ENCODE results near the gene ADAR. TPM values are rescaled to one million over a fixed set of nuclear protein-coding genes. Genes with fewer than 3 reads are reported as not detected.

Gene ADAR
- total RNA-seq, 3 donors from 2014 or later, result 71.4 to 115 (median 104) TPM

- Histone ChIP-seq H3K4me1 (peaks cover 9 to 17% of the 10 kb centered on the region in 2 donors), H3K36me3 (peaks cover 32% of the 10 kb centered on the region), H3K9me3 (no peaks in the 10 kb centered on the region), H3K4me3 (no peak overlapping the region), H3K27me3 (no peaks in the 10 kb centered on the region), H3K27ac (no peak overlapping the region)
- no peak for DNase-seq (ENCODE audit: low spot score in 2 of 2)
- no peak for TF ChIP-seq POLR2AphosphoS5 (IDR thresholded peaks at IDR 0.05)
- TF ChIP-seq, protein P1, sequence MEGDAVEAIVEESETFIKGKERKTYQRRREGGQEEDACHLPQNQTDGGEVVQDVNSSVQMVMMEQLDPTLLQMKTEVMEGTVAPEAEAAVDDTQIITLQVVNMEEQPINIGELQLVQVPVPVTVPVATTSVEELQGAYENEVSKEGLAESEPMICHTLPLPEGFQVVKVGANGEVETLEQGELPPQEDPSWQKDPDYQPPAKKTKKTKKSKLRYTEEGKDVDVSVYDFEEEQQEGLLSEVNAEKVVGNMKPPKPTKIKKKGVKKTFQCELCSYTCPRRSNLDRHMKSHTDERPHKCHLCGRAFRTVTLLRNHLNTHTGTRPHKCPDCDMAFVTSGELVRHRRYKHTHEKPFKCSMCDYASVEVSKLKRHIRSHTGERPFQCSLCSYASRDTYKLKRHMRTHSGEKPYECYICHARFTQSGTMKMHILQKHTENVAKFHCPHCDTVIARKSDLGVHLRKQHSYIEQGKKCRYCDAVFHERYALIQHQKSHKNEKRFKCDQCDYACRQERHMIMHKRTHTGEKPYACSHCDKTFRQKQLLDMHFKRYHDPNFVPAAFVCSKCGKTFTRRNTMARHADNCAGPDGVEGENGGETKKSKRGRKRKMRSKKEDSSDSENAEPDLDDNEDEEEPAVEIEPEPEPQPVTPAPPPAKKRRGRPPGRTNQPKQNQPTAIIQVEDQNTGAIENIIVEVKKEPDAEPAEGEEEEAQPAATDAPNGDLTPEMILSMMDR (IDR thresholded peaks at IDR 0.05), result no peak
- no peak for TF ChIP-seq POLR2A (IDR thresholded peaks at IDR 0.05)
- intact Hi-C loops (cut with DNase I; ENCODE audit: low total_unique reads), result loop anchor here (10.0 kb wide), 2 partner anchors 381 to 1579 kb away; partner anchors contain the start of genes PMVK and SPRR4
Measured at GRCh38 chr1:154553056-154554030, 54.6 kb downstream of the ADAR start.

DNA sequence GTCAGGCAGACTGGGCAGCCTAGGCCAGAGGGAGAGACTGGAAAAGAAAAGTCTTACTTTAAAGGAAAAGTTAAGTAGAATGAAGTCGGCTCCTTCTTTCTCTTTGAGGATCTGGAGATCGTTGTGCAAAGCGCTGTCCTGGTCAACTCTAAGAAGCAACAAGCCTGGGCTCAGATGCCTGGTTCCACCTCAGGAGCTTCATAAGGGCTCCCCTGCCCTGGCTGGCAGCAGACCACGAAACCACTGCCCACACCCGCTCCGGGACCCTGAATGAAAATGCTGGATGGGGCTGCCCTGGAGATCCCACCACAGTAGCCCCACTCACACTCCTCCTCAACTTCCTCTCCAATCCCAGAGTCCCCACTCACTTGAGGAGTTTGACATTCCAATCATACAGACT, 56.0 kb downstream of the ADAR start:
- Histone ChIP-seq H3K36me3 (peaks cover 32% of the 10 kb centered on the region), H3K27me3 (no peaks in the 10 kb centered on the region), H3K4me3 (no peak overlapping the region), H3K27ac (no peak overlapping the region), H3K9me3 (no peaks in the 10 kb centered on the region), H3K4me1 (peaks cover 9 to 21% of the 10 kb centered on the region in 2 donors)
- no peak for DNase-seq (ENCODE audit: low spot score in 2 of 2)
- TF ChIP-seq POLR2A (IDR thresholded peaks at IDR 0.05), result no peak
- TF ChIP-seq, protein P1 (IDR thresholded peaks at IDR 0.05), result no peak
- no peak for TF ChIP-seq POLR2AphosphoS5 (IDR thresholded peaks at IDR 0.05)
- intact Hi-C loops (cut with DNase I; ENCODE audit: low total_unique reads), result loop anchor here (10.0 kb wide), 2 partner anchors 383 to 1577 kb away; partner anchors contain the start of genes PMVK and SPRR4

DNA sequence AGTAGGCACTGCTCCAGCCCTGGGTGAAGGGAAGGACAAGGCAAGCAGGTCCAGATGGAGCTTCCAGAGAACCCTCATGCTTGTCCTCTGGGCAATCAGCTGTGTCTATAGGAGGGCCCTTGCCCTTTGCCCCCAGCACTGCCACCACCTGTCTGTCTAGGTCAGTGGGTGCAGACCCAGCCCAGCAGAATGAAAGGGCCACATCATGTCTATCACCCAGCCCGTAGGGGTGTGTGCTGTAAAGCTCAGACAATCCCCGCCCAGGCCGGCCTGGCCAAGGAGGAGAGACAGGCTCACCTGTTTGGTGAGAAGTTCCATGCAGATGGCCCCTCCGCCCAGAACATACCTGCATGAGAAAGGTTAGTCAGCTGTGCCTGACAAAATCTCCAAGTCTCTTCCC, 56.5 kb downstream of the ADAR start:
- DNase-seq (ENCODE audit: low spot score in 2 of 2), result no peak
- H3K4me3 ChIP-seq, result no peak overlapping the region
- TF ChIP-seq POLR2AphosphoS5 (IDR thresholded peaks at IDR 0.05) (no peak), POLR2A (IDR thresholded peaks at IDR 0.05) (no peak)
- TF ChIP-seq, protein P1 (IDR thresholded peaks at IDR 0.05), result no peak
- no peaks in the 10 kb centered on the region for H3K9me3 ChIP-seq
- H3K36me3 ChIP-seq, result peaks cover 32% of the 10 kb centered on the region
- no peak overlapping the region for H3K27ac ChIP-seq
- intact Hi-C loops (cut with DNase I; ENCODE audit: low total_unique reads), result loop anchor here (10.0 kb wide), 2 partner anchors 383 to 1577 kb away; partner anchors contain the start of genes PMVK and SPRR4
- no peaks in the 10 kb centered on the region for H3K27me3 ChIP-seq
- H3K4me1 ChIP-seq, result peaks cover 5 to 16% of the 10 kb centered on the region in 2 donors

DNA sequence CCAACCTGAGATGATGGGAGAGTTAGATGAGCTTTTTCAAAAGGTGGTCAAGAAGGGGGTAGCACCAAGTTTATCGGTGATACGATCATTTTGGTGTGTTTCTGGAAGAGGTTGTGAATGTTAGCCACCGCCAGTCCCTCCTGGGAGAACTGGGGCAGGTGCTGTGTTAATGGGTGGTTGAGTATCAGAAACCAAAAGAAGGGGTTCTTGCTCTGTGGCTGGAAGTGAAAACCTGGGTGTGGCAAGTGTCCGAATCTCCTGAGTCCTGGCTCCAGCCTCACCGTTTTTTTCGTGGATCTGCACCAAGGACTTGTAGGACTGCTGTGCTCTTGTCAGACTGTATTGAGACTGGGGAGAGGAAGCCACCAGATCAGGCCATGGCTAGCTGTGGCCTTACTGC, 57.3 kb downstream of the ADAR start:
- Histone ChIP-seq H3K4me3 (no peak overlapping the region), H3K27me3 (no peaks in the 10 kb centered on the region), H3K27ac (no peak overlapping the region), H3K36me3 (peaks cover 32% of the 10 kb centered on the region), H3K4me1 (peaks cover 0 to 7% of the 10 kb centered on the region in 2 donors), H3K9me3 (no peaks in the 10 kb centered on the region)
- intact Hi-C loops (cut with DNase I; ENCODE audit: low total_unique reads), result loop anchor here (10.0 kb wide), 2 partner anchors 384 to 1576 kb away; partner anchors contain the start of genes PMVK and SPRR4
- TF ChIP-seq, protein P1 (IDR thresholded peaks at IDR 0.05), result no peak
- TF ChIP-seq POLR2AphosphoS5 (IDR thresholded peaks at IDR 0.05) (no peak), POLR2A (IDR thresholded peaks at IDR 0.05) (no peak)
- DNase-seq (ENCODE audit: low spot score in 2 of 2), result no peak

DNA sequence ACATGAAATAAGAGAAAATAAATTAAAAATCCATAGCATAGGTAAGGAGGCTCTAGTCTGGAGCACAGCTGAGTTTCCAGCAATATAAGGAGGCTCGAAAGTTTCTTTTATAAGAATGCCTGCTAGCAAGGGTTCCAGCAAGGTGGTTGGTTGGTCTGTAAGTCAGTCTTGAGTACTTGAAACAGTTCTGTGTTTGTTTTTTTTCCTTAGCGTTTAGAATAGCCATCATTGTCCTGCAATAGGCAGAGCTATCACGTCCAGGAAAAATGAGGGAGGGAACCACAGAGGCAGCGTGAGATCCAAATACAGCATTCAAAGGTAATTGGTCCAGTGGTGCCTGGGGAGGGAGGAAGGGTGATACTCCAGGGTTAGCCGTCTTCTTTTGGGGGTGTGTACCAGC, 57.9 kb downstream of the ADAR start:
- Histone ChIP-seq H3K36me3 (peaks cover 32% of the 10 kb centered on the region), H3K4me1 (peaks cover 0 to 6% of the 10 kb centered on the region in 2 donors), H3K27me3 (no peaks in the 10 kb centered on the region), H3K4me3 (no peak overlapping the region), H3K9me3 (no peaks in the 10 kb centered on the region), H3K27ac (no peak overlapping the region)
- intact Hi-C loops (cut with DNase I; ENCODE audit: low total_unique reads), result loop anchor here (10.0 kb wide), 2 partner anchors 385 to 1575 kb away; partner anchors contain the start of genes PMVK and SPRR4
- TF ChIP-seq, protein P1 (IDR thresholded peaks at IDR 0.05), result no peak
- DNase-seq (ENCODE audit: low spot score in 2 of 2), result no peak

Data from breast epithelium (tissue), 4 donors.